Common myeloid progenitor, CD34-positive (primary cell): ENCODE results near the gene CYLD.

Experiments used
- CTCF ChIA-PET: fragments of 350-600 bp; sonication (Branson Sonifier 250); formaldehyde crosslinking; loops from one replicate; lab custom pipeline; 2021; ENCODE audit warnings: antibody characterized with exemption; lab: Charles Lee
- POLR2A ChIA-PET: fragments of 350-600 bp; sonication (Branson Sonifier 250); formaldehyde crosslinking; loops from one replicate; lab custom pipeline; 2021; ENCODE audit warnings: antibody characterized with exemption; lab: Charles Lee
- DNase-seq, 3 donors: peaks; one replicate each; pipeline versions ENCODE4 v3.0.0 to v3.0.0-alpha.2; 2013
- H3K27ac ChIP-seq, 2 experiments: 1 replicate in 1 of 2; 2 replicates in 1 of 2; pipeline ENCODE4 v1.7.0; 2013; ENCODE audit warnings: inconsistent platforms in 2 of 2, low read length in 2 of 2, mild to moderate bottlenecking in 2 of 2, low read depth in 1 of 2, moderate library complexity in 1 of 2; ENCODE audit not compliant: severe bottlenecking in 2 of 2, insufficient read depth in 1 of 2, poor library complexity in 1 of 2
- H3K27me3 ChIP-seq, 5 experiments: replicated peaks in 2 of 5; 1 replicate in 3 of 5; 2 replicates in 2 of 5; pipeline versions ENCODE4 v1.6.1 to v1.7.0; 2013; ENCODE audit warnings: low read length in 4 of 5, mild to moderate bottlenecking in 2 of 5, moderate library complexity in 2 of 5, inconsistent platforms in 1 of 5; ENCODE audit not compliant: insufficient read depth in 5 of 5, control insufficient read depth in 4 of 5
- H3K36me3 ChIP-seq, 4 experiments: 1 replicate in 2 of 4; 2 replicates in 2 of 4; pipeline versions ENCODE4 v1.6.1 to v1.7.0; 2013; ENCODE audit warnings: low read length in 3 of 4, control low read depth in 1 of 4, mild to moderate bottlenecking in 1 of 4; ENCODE audit not compliant: control insufficient read depth in 4 of 4, insufficient read depth in 4 of 4
- H3K4me1 ChIP-seq, 4 experiments: 1 replicate in 3 of 4; 2 replicates in 1 of 4; pipeline versions ENCODE4 v1.6.1 to v1.7.1; 2013; ENCODE audit warnings: low read length in 3 of 4, mild to moderate bottlenecking in 3 of 4, control low read depth in 1 of 4, inconsistent platforms in 1 of 4, moderate library complexity in 1 of 4; ENCODE audit not compliant: control insufficient read depth in 4 of 4, insufficient read depth in 4 of 4; ENCODE audit errors: control extremely low read depth in 1 of 4
- H3K4me3 ChIP-seq, 7 experiments: 1 replicate in 4 of 7; 2 replicates in 3 of 7; pipeline versions ENCODE4 v1.5.1 to v1.7.0; 2013; ENCODE audit warnings: mild to moderate bottlenecking in 7 of 7, low read length in 6 of 7, moderate library complexity in 6 of 7, inconsistent platforms in 2 of 7, low read depth in 2 of 7, control low read depth in 1 of 7; ENCODE audit not compliant: insufficient read depth in 4 of 7, control insufficient read depth in 1 of 7; ENCODE audit errors: extremely low read depth in 1 of 7
- H3K9me3 ChIP-seq, 5 experiments: 1 replicate in 4 of 5; 2 replicates in 1 of 5; pipeline versions ENCODE4 v1.6.1 to v1.7.1; 2013; ENCODE audit warnings: low read length in 4 of 5, mild to moderate bottlenecking in 2 of 5, inconsistent platforms in 1 of 5, low read depth in 1 of 5, moderate library complexity in 1 of 5; ENCODE audit not compliant: control insufficient read depth in 4 of 5, insufficient read depth in 2 of 5; ENCODE audit errors: control extremely low read depth in 1 of 5
- WGBS: methylation state at CpG from one replicate; pipeline ENCODE4 v1.1.5; 2013; ENCODE audit not compliant: insufficient coverage; 5-methylcytosine and 5-hydroxymethylcytosine counted together

The CYLD gene

GRCh38 chr16:50745940-50746339, 4.1 kb downstream of the CYLD start:
- WGBS: 100% methylated on average over 1 of the region's 4 CpGs
- Histone ChIP-seq H3K4me3 (peak overlapping the region in 1 of 7 experiments; percentile 42), H3K9me3 (no peaks in the 10 kb centered on the region), H3K36me3 (peaks cover 7 to 19% (median 13%) of the 10 kb centered on the region in 4 experiments), H3K27ac (peak overlapping the region in 1 of 2 experiments; percentile 64), H3K4me1 (peaks cover 41 to 70% (median 54%) of the 10 kb centered on the region in 4 experiments), H3K27me3 (no peaks in the 10 kb centered on the region)
- ChIA-PET POLR2A (no interaction called here), CTCF (interaction anchor here (1.0 to 8.2 kb wide), 18 partner anchors 8 to 119 kb away, joined by 3 to 224 read pairs (median 7); no protein-coding TSS in a partner anchor)
- no peak for DNase-seq

DNA sequence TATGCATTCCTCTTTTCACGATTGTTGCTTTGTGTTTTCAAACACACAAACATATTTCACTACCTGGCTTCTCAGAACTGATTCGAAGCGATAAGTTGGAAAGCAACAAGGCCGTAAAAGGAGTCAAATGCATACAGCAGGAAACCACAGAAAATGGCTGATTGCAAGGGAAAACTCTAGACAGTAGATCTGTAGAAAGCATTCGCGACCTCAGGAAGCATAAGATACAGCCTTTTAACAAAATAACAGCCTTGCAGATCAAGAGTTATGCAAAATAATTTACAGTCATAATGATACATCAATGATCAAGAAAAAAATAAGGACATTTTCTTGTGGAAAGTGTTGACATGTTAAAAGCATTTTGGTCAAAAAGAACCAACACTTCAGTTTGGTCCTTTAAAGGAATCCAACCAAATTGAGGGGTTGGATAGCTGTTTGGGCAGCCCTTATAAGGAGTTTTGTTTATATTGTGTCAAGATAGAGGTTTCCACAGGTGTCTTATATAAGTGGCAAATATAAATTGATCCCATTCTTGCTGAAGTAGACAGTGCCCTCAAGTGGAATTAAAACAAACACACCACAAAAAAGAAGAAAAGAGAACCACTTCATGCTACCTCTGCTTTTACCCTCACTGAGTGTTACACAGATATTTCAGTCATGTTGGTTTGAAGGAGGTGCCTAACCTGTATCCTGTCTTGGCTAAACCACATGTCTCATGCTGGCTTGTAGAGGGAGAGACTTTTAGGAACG, 5.5 kb downstream of the CYLD start:
- peak overlapping the region in 1 of 2 experiments; percentile 68 for H3K27ac ChIP-seq
- ChIA-PET CTCF (interaction anchor here (0.6 to 8.2 kb wide), 20 partner anchors 10 to 465 kb away, joined by 3 to 224 read pairs (median 7); partner anchors contain the start of gene SNX20), POLR2A (interaction anchor here (0.7 to 1.6 kb wide), 3 partner anchors 79 to 695 kb away, joined by 3 to 9 read pairs (median 3); no protein-coding TSS in a partner anchor)
- peaks cover 41 to 66% (median 48%) of the 10 kb centered on the region in 4 experiments for H3K4me1 ChIP-seq
- H3K27me3 ChIP-seq: no peaks in the 10 kb centered on the region
- peak; percentile 68 to 81 (median 79) for DNase-seq
- H3K9me3 ChIP-seq: no peaks in the 10 kb centered on the region
- H3K4me3 ChIP-seq: peak overlapping the region in 5 of 7 experiments; percentile 5 to 61 (median 37)
- H3K36me3 ChIP-seq: peaks cover 11 to 29% (median 18%) of the 10 kb centered on the region in 4 experiments
- WGBS: 0% methylated on average over 6 of the region's 7 CpGs

GRCh38 chr16:50751528-50751927, 9.6 kb downstream of the CYLD start:
- peaks cover 13 to 28% (median 16%) of the 10 kb centered on the region in 4 experiments for H3K4me1 ChIP-seq

GRCh38 chr16:50752471-50753235, 10.8 kb downstream of the CYLD start:
- Histone ChIP-seq H3K9me3 (no peaks in the 10 kb centered on the region), H3K4me1 (peaks cover 5 to 17% (median 6%) of the 10 kb centered on the region in 4 experiments), H3K27me3 (no peaks in the 10 kb centered on the region), H3K36me3 (peaks cover 22 to 61% (median 36%) of the 10 kb centered on the region in 4 experiments), H3K27ac (no peak overlapping the region), H3K4me3 (no peak overlapping the region)
- no peak for DNase-seq
- ChIA-PET CTCF (interaction anchor here (1.7 to 3.2 kb wide), 2 partner anchors 80 to 84 kb away, joined by 5 to 21 read pairs; no protein-coding TSS in a partner anchor), POLR2A (no interaction called here)
- WGBS: 100% methylated on average over 2 of the region's 4 CpGs

More at GRCh38 chr16:50751528-50751927, 9.6 kb downstream of the CYLD start:
- POLR2A ChIA-PET: no interaction called here
- no peak for DNase-seq
- 79% methylated on average over 4 of the region's 6 CpGs for WGBS
- Histone ChIP-seq H3K27ac (no peak overlapping the region), H3K4me3 (no peak overlapping the region), H3K27me3 (no peaks in the 10 kb centered on the region), H3K9me3 (no peaks in the 10 kb centered on the region), H3K36me3 (peaks cover 21 to 56% (median 37%) of the 10 kb centered on the region in 4 experiments)
- CTCF ChIA-PET: interaction anchor here (0.7 to 3.2 kb wide), 8 partner anchors 14 to 83 kb away, joined by 3 to 21 read pairs (median 4); no protein-coding TSS in a partner anchor

DNA sequence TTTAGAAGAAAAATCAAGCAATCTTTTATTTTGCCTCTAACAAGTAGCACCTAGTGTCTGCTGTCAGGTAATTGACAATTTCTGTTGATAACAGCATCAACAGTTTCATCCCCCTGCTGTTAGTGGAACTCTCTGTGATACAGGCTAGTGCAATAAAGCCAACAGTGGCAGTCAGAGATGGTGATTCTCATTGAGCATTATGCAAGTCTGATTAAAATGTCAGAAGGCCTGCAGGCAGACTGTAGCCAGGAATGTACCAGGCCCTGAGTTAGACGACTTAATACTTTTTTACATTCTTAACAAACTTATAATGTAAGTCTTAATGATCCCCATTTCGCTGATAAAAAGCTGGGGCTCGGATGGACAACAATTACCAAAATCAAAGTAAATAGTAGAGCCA, 14.6 kb downstream of the CYLD start:
- ChIA-PET POLR2A (interaction anchor here (0.6 kb wide), 1 partner anchor 209 kb away, joined by 4 read pairs; no protein-coding TSS in a partner anchor), CTCF (interaction anchor here (0.8 to 4.4 kb wide), 9 partner anchors 8 to 111 kb away, joined by 3 to 17 read pairs (median 5); no protein-coding TSS in a partner anchor)
- no peak overlapping the region for H3K27ac ChIP-seq
- H3K36me3 ChIP-seq: peaks cover 22 to 67% (median 35%) of the 10 kb centered on the region in 4 experiments
- 90% methylated on average over 3 of the region's 3 CpGs for WGBS
- H3K9me3 ChIP-seq: no peaks in the 10 kb centered on the region
- no peaks in the 10 kb centered on the region for H3K27me3 ChIP-seq
- DNase-seq: no peak
- no peak overlapping the region for H3K4me3 ChIP-seq
- no peaks in the 10 kb centered on the region for H3K4me1 ChIP-seq

DNA sequence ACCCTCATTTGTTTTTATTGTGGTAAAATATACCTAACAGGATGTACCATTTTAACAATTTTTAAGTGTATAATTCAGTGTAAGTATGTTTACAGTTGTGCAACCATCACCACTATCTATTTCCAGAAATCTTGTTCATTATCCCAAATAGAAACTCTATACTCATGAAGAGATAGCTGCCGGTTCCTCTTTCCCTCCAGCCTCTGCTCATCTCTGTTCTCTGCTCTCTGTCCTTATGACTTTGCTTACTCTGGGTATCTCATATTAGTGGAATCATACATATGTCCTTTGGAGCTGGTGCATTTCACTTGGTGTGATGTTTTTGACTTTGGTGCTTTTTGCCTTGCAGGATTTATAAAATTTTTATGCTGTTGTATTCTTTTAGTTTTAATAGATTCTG, 19.4 kb downstream of the CYLD start:
- no peak overlapping the region for H3K27ac ChIP-seq
- no peak for DNase-seq
- H3K36me3 ChIP-seq: peaks cover 23 to 72% (median 33%) of the 10 kb centered on the region in 4 experiments
- no peaks in the 10 kb centered on the region for H3K4me1 ChIP-seq
- WGBS: no CpG with 5 or more reads among the region's 1 CpG
- no peaks in the 10 kb centered on the region for H3K27me3 ChIP-seq
- ChIA-PET POLR2A (no interaction called here), CTCF (interaction anchor here (0.9 to 1.0 kb wide), 2 partner anchors 12 to 406 kb away, joined by 3 read pairs; no protein-coding TSS in a partner anchor)
- peaks cover 0 to 26% (median 11%) of the 10 kb centered on the region in 5 experiments for H3K9me3 ChIP-seq
- no peak overlapping the region for H3K4me3 ChIP-seq
